Measurements from ENCODE around the gene AK5.

The AK5 gene

DNA sequence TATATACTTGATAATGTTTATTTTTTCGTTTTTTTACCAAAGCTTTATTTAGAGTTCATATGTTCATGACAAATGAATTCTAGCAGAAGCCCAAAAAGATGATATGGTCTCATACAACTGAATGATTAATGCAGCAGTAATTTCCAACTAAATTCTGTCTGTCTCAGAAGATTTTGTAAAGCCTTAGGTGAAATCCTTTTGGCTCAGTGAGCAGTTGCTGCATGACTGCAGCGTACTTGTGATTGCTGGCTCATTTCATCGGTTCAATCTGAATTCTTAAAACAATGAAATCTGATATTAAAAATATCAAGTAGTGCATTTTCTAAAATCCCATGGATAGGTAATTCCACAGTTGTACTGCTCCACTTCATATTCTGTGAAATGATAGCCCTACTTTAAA is 73.2 kb downstream of the AK5 start:
- DNase-seq (ENCODE audit: low read depth) = no peak

- DNase-seq (ENCODE audit: low read depth) = no peak
Measured at GRCh38 chr1:77356136-77356535, 74.3 kb downstream of the AK5 start.

- no peak for DNase-seq (ENCODE audit: low read depth)
Measured at GRCh38 chr1:77360256-77360655, 78.4 kb downstream of the AK5 start.

DNA sequence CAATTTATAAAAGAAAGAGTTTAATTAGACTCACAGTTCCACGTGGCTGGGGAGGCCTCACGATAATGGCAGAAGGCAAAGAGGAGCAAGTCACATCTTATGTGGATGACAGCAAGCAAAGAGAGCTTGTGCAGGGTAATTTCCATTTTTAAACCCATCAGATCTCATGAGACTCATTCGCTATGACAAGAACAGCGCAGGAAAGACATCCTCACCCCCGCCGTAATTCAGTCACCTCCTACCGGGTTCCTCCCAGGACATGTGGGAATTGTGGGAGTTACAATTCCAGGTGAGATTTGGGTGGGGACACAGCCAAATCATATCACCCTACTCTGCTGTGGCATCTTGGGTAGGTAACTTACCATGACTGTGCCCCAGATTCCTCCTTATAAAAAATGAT is 79.8 kb downstream of the AK5 start:
- DNase-seq (ENCODE audit: low read depth) = no peak

DNA sequence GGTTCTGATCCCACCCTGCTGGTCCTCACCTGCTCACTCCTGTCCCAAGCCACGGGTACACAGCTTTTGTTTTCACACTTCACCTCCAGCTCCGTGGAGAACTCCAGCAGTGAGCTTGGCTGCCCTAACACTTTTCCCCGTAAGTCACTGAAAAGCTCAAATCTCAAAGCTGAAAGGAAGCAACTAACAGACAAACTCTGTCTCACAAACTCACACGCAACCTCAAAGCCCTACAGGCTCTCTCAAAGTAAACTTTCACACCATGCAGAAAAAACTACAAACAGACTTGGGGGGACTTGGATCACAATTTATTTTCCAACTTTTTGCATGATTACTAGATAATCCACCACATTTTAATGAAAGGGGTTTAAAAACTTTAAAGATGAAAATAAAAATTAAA is 88.3 kb downstream of the AK5 start:
- no peak for DNase-seq (ENCODE audit: low read depth)

DNA sequence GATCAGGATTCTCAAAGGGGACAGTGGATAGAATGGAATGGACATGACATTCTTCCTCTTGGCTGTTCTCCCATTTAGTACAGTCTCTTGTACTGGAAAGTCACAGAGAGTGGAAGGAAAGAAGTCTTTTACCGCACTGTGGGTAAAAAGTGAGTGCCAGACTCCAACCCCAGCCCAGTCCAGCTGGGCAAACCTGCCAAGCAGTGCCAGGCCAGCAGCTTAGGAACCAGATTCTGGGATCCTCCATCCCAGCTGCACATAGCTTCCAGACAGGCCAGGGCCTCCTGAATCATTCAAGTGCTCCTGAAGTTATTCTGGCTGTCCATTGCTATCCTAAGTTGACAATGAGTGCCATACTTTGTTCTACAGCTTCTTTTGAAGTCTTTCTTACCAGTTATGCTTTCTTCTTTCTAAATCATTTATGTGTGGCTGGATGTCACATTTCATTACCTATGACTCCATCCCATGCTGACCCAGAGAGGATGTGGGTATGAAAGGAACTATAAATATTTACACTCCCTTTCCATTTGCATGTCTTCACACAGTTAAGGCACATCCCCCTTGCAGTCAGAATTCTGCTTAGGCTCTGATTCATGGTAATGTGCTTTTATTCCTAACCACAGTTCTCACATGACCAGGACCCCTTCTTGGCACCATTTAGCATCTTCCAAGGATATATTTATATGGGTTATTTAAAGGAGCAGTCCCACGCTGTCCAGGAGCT is 88.9 kb downstream of the AK5 start:
- DNase-seq (ENCODE audit: low read depth) = peak; percentile 88

DNA sequence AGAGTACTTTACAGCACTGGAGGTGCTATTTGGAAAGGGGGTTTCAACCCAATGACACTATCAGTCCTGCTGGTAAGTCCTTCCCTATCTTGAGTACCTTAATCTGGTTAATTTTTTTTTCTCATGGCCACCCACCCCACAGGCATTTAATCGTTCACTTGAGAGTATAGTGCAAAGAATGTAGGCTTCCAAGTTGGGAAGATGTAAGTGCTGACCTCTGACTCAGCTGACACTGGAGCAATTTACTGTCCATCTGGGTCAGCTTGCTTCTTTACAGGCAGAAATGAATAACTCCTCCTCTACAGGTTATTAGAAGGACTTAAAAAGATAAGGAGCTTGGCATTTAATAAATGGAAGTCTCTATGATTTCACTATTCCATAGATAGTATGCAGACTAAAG is 89.6 kb downstream of the AK5 start:
- DNase-seq (ENCODE audit: low read depth) = no peak

DNA sequence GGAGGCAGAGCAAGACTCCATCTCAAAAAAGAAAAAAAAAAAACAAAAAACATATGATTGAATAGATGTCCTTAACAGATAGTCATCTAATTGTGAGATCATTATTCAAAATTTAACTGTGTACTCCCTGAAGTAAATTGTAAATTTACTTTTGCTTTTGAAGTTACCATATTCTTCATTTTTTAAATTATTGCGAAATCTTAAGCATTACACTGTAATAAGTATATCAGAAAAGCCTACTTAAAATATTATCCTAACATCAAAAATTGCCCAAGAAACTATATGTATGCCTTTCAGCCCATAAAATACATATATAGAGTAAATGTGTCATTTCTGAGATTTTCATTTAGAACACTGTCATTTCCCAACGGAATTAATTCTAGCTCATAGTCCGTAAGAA is 91.9 kb downstream of the AK5 start:
- no peak for DNase-seq (ENCODE audit: low read depth)

DNA sequence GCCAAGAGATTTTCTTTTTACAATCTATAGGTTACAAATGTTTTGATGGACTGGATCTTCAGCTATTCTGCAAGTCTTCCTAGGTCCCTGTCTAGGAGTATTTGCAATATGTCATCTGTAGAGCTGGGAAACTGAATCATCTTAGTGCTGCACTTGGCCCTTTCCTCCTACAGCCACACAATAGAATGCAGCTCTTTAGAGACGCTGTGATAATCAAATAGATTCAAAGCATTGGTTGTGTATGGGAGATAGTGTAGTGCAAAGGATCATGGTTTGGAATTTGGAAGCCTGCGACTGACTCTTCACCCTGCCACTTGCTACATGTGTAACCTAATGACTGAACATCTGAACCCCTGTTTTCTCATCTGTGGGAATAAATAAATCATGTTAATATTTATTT is 93.7 kb downstream of the AK5 start:
- DNase-seq (ENCODE audit: low read depth) = no peak

- DNase-seq (ENCODE audit: low read depth) = no peak
Measured at GRCh38 chr1:77375990-77376389, 94.2 kb downstream of the AK5 start.

- DNase-seq (ENCODE audit: low read depth) = no peak
Measured at GRCh38 chr1:77378723-77379535, 97.1 kb downstream of the AK5 start.

- no peak for DNase-seq (ENCODE audit: low read depth)
Measured at GRCh38 chr1:77382366-77382765, 100.5 kb downstream of the AK5 start.

DNA sequence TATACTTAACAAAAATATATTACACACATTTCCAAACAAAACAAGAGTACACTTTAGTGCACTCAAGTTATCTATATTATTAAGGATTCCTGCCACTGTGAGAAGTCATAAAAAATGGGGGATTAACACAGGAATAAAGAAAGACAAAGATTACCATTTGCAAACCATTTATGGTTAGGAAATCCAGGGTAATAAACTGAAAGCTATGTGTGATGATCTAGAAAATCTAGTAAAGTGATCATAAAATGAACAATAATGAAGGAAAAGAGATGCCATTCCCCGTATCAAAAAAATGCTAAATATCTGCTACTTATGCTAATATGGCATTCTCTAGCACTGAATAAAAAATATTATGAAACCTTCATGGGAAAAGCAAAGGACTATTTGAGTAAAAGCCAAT is 101.4 kb downstream of the AK5 start:
- no peak for DNase-seq (ENCODE audit: low read depth)

DNA sequence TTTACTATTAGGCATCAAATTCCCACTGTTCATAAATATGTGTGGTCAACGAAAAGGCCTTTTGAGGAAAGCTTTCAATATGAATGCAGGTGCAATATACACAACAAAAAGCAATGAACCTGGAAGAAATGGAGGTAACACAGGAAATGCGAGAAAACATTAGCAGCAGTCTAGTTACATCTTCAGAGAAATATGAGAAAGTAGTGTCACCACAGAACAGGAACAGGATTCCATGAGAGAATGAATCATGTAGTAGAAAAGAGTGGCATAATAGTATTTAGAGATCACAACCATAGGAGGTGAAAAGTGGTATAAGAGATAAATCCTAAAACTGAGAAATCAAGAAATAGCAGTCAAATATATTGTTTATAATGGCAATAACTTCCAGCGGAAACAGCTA is 103.7 kb downstream of the AK5 start:
- DNase-seq (ENCODE audit: low read depth) = no peak

- DNase-seq (ENCODE audit: low read depth) = no peak
Measured at GRCh38 chr1:77386276-77386675, 104.5 kb downstream of the AK5 start.

GRCh38 chr1:77387553-77387952 is 105.7 kb downstream of the AK5 start:
- DNase-seq (ENCODE audit: low read depth) = no peak

- no peak for DNase-seq (ENCODE audit: low read depth)
Measured at GRCh38 chr1:77388661-77389060, 106.8 kb downstream of the AK5 start.

- DNase-seq (ENCODE audit: low read depth) = no peak
Measured at GRCh38 chr1:77392486-77392885, 110.7 kb downstream of the AK5 start.

DNA sequence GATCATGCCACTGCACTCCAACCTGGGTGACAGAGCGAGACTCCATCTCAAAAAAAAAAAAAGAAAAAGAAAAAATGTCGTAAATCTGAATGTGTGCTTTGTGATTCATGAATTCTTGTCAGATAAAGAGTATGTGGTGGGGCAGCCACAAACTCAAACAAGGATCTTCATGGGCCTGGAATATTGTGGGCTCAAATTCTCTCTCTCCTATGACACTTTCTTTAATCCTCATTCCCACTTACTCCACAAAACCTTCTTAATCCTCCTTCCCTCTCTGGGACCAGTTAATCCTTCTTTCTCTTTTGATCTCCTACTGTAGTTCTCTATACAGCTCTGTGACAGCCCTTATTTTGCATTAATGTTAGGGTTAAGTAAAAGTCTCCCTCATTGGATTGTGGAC is 112.3 kb downstream of the AK5 start:
- DNase-seq (ENCODE audit: low read depth) = peak; percentile 54

GRCh38 chr1:77395051-77395450 is 113.2 kb downstream of the AK5 start:
- DNase-seq (ENCODE audit: low read depth) = no peak

- no peak for DNase-seq (ENCODE audit: low read depth)
Measured at GRCh38 chr1:77398152-77398551, 116.3 kb downstream of the AK5 start.

GRCh38 chr1:77399250-77400086 is 117.6 kb downstream of the AK5 start:
- no peak for DNase-seq (ENCODE audit: low read depth)

DNA sequence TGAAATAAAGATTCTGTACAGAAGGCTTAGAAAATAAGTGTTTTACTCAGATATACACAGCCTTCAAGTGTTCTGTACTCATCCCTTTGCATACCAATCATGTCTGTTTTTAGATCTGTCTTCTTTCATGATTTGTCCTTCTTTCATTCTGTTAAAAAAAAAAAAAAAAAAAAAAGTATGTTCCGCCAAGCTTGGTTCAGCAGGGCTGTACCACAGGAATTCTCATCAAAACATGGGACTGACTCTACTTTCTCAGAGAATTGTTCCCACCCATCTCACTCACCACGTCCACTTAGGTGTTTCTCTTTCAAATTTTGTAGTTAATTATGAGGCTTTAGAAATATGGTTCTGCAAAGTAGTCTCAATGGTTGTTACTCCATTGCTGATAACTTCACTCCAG is 119.0 kb downstream of the AK5 start:
- DNase-seq (ENCODE audit: low read depth) = no peak

Measured in non-pigmented ciliary epithelial cell (primary cell).